ENCODE results near the gene PSME3IP1.

Gene PSME3IP1

GRCh38 chr16:57185945-57186871, at the start of gene PSME3IP1, which contains the start of gene RSPRY1:
PSME3IP1 (minus strand) TSS chr16:57186039; CDS start chr16:57173854, 12,185 bp downstream.
RSPRY1 (plus strand) TSS chr16:57186329; CDS start chr16:57204659, 18,330 bp downstream.
- peak within 1 kb of the TSS; percentile 80 for H2AFZ ChIP-seq (ENCODE audit: low read depth, low read length)
- H3K4me3 ChIP-seq (ENCODE audit: low read length), result peak within 1 kb of the TSS; percentile 99
- peaks cover 8% of the 10 kb centered on the region for H3K36me3 ChIP-seq (ENCODE audit: insufficient read depth, low read length)
- H3K4me1 ChIP-seq (ENCODE audit: insufficient read depth, low read length), result peaks cover 26% of the 10 kb centered on the region
- H3K9me3 ChIP-seq (ENCODE audit: low read length), result no peaks in the 10 kb centered on the region
- H3K27me3 ChIP-seq (ENCODE audit: insufficient read depth, low read length), result no peaks in the 10 kb centered on the region

DNA sequence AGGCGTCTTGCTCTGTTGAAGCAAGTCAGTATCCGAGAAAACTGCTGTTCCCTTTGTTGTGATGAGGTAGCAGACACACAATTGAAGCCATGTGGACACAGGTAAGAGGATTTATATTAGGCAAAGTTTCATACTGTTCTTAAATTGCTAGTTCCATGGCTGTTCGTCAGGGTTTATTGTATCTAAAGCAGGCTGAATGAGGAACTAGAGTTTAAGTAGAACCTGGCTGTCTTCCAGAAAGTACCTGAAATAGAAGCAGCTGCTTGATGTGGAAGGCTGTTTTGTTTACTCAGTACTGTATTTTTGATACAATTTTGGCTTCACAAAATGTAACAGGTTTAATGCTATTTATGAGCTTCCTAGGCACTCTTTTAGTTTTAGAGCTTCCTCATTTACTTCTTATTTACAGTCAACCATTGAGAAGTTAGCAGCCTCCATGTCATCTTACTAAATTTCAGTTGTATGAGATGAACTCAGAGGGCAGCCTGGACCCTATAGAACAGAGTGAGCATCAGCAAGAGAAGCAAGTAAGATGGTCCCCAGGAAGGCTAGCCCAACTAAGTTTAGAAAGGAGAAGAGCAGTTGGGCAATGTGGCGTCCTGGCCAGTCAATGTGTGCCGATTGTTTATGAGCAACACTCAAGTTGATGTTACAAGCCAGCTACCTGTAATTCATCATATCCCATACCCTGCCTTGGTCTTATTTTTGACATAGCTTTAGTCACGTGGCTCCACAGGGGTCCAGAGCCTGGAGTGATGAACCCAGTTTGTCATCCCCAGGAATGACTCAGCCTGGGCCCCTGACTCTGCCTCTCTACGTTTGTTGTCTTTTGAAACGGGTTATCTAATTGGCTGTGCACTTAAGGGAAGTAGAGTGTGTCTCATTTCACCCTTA, 49.5 kb upstream of the PSME3IP1 start:
- Histone ChIP-seq H3K27me3 (ENCODE audit: insufficient read depth, low read length) (no peaks in the 10 kb centered on the region), H3K4me1 (ENCODE audit: insufficient read depth, low read length) (no peaks in the 10 kb centered on the region), H3K9me3 (ENCODE audit: low read length) (peaks cover 3% of the 10 kb centered on the region), H3K4me3 (ENCODE audit: low read length) (no peak overlapping the region), H3K36me3 (ENCODE audit: insufficient read depth, low read length) (peaks cover 91% of the 10 kb centered on the region), H2AFZ (ENCODE audit: low read depth, low read length) (no peak overlapping the region)

- no peaks in the 10 kb centered on the region for H3K27me3 ChIP-seq (ENCODE audit: insufficient read depth, low read length)
- no peaks in the 10 kb centered on the region for H3K4me1 ChIP-seq (ENCODE audit: insufficient read depth, low read length)
- H2AFZ ChIP-seq (ENCODE audit: low read depth, low read length), result no peak overlapping the region
- no peak overlapping the region for H3K4me3 ChIP-seq (ENCODE audit: low read length)
- peaks cover 3% of the 10 kb centered on the region for H3K9me3 ChIP-seq (ENCODE audit: low read length)
- H3K36me3 ChIP-seq (ENCODE audit: insufficient read depth, low read length), result peaks cover 89% of the 10 kb centered on the region
Observed at GRCh38 chr16:57234707-57235092, 48.9 kb upstream of the PSME3IP1 start.

DNA sequence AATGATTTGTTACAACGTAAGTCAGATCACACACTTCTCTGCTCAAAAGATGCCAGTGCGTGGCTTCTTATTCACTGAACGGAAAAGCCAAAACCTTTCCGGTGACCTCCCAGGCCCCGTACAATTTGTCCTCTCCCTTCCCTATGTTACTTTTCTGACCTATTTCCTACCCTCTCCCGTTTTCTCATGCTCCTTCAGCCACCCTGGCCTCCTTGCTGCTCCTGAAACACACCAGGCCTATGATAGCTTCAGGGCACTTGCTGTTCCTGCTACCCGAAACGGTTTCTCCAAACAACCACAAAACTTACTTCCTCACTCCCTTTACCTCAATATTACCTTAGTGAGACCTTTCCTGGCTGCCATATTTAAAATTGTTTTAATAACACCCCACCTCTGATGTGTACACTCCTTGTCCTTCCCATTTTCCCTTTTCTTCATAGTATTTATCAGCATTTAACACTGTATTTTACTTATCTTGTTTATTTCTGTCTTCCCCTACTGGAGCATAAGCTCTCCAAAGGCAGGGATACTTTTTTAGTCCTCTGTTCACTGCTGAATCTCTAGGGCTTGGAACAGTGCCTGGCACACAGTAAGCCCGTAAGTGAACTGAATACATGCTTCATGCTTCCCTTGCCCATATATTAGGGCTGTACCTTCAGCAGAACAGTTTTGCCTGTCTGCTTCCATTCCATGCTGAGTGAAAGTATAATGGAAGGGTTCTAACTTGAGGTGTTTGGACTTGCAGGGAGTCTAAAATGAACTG, 48.3 kb upstream of the PSME3IP1 start:
- Histone ChIP-seq H3K36me3 (ENCODE audit: insufficient read depth, low read length) (peaks cover 87% of the 10 kb centered on the region), H2AFZ (ENCODE audit: low read depth, low read length) (no peak overlapping the region), H3K4me1 (ENCODE audit: insufficient read depth, low read length) (no peaks in the 10 kb centered on the region), H3K27me3 (ENCODE audit: insufficient read depth, low read length) (no peaks in the 10 kb centered on the region), H3K4me3 (ENCODE audit: low read length) (no peak overlapping the region), H3K9me3 (ENCODE audit: low read length) (peaks cover 3% of the 10 kb centered on the region)

DNA sequence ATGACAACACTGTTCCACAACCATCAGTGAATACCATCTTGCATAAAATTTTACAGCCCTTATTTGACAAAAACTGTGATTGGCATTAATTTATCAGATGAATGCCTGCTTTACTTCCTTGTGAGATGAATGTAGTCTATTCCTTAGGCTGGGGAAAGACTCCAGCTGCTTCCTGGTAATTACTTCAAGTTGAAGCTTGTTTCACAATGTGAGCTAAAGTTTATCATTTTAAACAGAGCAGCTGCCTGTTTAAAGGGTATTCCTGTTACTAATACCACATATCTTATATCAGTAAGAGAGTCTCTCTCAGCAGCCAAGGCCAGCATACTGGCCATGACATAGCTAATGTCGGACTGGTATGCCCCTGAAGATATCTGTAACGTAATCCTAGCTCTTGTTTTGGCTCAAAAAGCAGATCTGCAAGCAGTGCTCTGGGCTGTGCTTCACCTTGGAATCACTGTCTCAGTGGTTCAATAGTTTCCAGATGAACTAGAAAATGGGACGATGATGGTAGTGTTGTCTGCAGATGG, 46.0 kb upstream of the PSME3IP1 start:
- Histone ChIP-seq H3K4me1 (ENCODE audit: insufficient read depth, low read length) (no peaks in the 10 kb centered on the region), H3K9me3 (ENCODE audit: low read length) (peaks cover 3% of the 10 kb centered on the region), H3K36me3 (ENCODE audit: insufficient read depth, low read length) (peaks cover 92% of the 10 kb centered on the region)

DNA sequence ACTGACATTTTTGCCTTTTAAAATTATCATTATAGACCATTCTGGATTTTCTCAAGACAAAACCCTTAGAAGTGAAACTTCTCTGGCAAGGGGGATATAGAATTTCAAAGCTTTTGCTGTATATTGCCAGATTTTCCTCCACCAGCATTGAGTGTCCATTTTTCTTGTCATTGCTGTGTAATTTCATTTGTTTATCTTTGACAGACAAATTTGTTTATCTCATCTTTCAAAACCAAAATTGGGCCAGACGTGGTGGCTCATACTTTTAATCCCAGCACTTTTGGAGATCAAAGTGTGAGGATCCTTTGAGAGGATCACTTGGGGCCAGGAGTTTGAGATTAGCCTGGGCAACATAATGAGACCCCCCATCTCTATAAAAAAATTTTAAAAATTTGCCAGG, 43.2 kb upstream of the PSME3IP1 start:
- H2AFZ ChIP-seq (ENCODE audit: low read depth, low read length), result no peak overlapping the region
- H3K4me3 ChIP-seq (ENCODE audit: low read length), result no peak overlapping the region
- H3K9me3 ChIP-seq (ENCODE audit: low read length), result no peaks in the 10 kb centered on the region
- no peaks in the 10 kb centered on the region for H3K27me3 ChIP-seq (ENCODE audit: insufficient read depth, low read length)
- peaks cover 89% of the 10 kb centered on the region for H3K36me3 ChIP-seq (ENCODE audit: insufficient read depth, low read length)
- peaks cover 6% of the 10 kb centered on the region for H3K4me1 ChIP-seq (ENCODE audit: insufficient read depth, low read length)

More for the DNA sequence above, 46.0 kb upstream of the PSME3IP1 start:
- no peak overlapping the region for H2AFZ ChIP-seq (ENCODE audit: low read depth, low read length)
- no peaks in the 10 kb centered on the region for H3K27me3 ChIP-seq (ENCODE audit: insufficient read depth, low read length)
- H3K4me3 ChIP-seq (ENCODE audit: low read length), result no peak overlapping the region

DNA sequence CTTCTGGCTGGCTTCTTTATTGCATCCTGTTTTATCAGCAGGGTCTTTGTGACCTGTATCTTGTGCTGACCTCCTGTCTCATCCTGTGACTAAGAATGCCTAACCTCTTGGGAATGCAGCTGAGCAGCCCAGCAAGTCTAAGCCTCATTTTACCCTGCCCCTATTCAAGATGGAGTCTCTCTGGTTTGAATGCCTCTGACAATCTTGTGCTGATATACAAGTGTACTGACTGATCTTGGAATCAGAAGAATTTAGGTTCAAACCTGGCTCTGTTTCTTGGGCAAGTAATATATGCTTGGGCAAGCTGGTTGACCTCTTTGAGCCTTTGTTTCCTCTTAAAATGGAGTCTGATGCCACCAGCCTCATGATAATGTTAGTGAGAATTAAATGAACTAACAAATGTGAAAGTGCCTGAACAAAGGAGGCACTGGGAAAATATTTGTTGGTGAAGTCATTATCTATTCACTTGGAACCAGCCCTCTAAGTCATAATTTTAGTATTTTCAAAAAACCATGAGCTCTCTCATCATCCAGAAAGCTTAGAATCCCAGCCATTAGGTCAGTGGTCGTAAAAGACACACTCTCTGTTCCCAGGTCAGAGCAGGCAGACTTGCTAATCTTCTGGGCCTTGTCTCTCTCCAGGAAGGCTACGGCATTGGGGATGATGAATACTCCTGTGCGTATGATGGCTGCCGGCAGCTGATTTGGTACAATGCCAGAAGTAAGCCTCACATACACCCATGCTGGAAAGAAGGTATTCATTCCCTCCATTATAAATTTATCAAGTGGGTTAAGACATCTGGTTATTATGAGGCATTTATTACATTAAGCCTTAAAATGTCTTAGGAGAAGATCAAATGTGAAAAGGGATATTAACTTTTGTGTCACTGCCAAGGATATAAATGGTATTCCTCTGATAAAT, 41.1 kb upstream of the PSME3IP1 start:
- Histone ChIP-seq H2AFZ (ENCODE audit: low read depth, low read length) (no peak overlapping the region), H3K4me1 (ENCODE audit: insufficient read depth, low read length) (peaks cover 6% of the 10 kb centered on the region), H3K9me3 (ENCODE audit: low read length) (no peaks in the 10 kb centered on the region), H3K4me3 (ENCODE audit: low read length) (no peak overlapping the region), H3K27me3 (ENCODE audit: insufficient read depth, low read length) (no peaks in the 10 kb centered on the region), H3K36me3 (ENCODE audit: insufficient read depth, low read length) (peaks cover 87% of the 10 kb centered on the region)

GRCh38 chr16:57225978-57226377, 40.1 kb upstream of the PSME3IP1 start:
- Histone ChIP-seq H3K4me1 (ENCODE audit: insufficient read depth, low read length) (peaks cover 6% of the 10 kb centered on the region), H3K27me3 (ENCODE audit: insufficient read depth, low read length) (no peaks in the 10 kb centered on the region), H3K4me3 (ENCODE audit: low read length) (no peak overlapping the region), H2AFZ (ENCODE audit: low read depth, low read length) (no peak overlapping the region), H3K9me3 (ENCODE audit: low read length) (no peaks in the 10 kb centered on the region), H3K36me3 (ENCODE audit: insufficient read depth, low read length) (peaks cover 87% of the 10 kb centered on the region)

DNA sequence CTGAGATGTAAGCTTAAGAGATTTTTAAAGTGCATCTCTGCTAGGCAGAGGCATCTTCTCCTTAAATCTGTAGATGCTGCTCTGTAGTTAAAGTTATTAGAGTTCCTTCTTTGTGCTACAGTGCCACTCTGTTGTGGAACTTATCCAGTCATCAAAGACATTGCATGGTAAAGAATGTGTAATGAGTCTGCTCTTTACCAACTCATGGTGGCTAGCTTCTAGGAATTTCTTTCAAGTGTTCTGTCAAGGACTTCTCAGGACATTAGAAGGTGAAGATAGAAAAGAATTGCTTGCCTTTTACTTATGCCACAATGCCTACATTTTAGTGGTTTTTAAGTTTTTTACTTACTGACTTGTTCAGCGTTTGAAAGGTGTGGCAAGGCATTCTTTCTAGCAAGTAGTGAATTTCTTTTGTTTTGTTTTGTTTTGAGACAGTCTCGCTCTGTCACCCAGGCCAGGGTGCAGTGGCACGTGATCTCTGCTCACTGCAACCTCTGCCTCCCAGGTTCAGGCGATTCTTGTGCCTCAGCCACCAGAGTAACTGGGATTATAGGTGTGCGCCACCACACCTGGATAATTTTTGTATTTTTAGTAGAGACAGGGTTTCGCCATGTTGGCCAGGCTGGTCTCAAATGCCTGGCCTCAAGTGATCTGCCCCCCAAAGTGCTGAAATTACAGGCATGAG, 39.0 kb upstream of the PSME3IP1 start:
- Histone ChIP-seq H3K27me3 (ENCODE audit: insufficient read depth, low read length) (no peaks in the 10 kb centered on the region), H3K4me1 (ENCODE audit: insufficient read depth, low read length) (peaks cover 6% of the 10 kb centered on the region), H3K36me3 (ENCODE audit: insufficient read depth, low read length) (peaks cover 85% of the 10 kb centered on the region), H3K4me3 (ENCODE audit: low read length) (no peak overlapping the region), H2AFZ (ENCODE audit: low read depth, low read length) (no peak overlapping the region), H3K9me3 (ENCODE audit: low read length) (peaks cover 3% of the 10 kb centered on the region)

- Histone ChIP-seq H3K36me3 (ENCODE audit: insufficient read depth, low read length) (peaks cover 83% of the 10 kb centered on the region), H3K4me3 (ENCODE audit: low read length) (no peak overlapping the region), H3K27me3 (ENCODE audit: insufficient read depth, low read length) (no peaks in the 10 kb centered on the region), H3K4me1 (ENCODE audit: insufficient read depth, low read length) (peaks cover 6% of the 10 kb centered on the region), H2AFZ (ENCODE audit: low read depth, low read length) (no peak overlapping the region), H3K9me3 (ENCODE audit: low read length) (peaks cover 8% of the 10 kb centered on the region)
Observed at GRCh38 chr16:57223057-57223456, 37.2 kb upstream of the PSME3IP1 start.

DNA sequence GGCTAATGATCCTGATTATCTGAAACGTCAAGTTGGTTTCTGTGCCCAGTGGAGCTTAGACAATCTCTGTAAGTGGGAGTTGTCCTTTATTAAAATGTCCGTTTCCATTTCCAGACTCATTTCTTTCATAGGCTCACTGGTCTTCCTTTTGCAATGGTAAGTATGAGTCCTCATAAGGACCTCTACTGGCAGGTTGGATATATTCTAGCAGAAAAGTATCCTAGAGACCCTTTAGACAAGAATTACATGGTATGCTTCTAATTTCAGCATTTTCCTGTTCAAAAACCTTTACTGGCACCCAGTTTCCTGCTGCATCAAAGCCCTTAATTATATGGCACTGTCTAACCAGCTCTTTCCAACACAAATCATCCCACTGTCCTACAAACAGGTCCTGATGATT, 31.1 kb upstream of the PSME3IP1 start:
- Histone ChIP-seq H2AFZ (ENCODE audit: low read depth, low read length) (no peak overlapping the region), H3K4me3 (ENCODE audit: low read length) (no peak overlapping the region), H3K9me3 (ENCODE audit: low read length) (peaks cover 47% of the 10 kb centered on the region), H3K36me3 (ENCODE audit: insufficient read depth, low read length) (peaks cover 86% of the 10 kb centered on the region), H3K4me1 (ENCODE audit: insufficient read depth, low read length) (no peaks in the 10 kb centered on the region), H3K27me3 (ENCODE audit: insufficient read depth, low read length) (no peaks in the 10 kb centered on the region)

Data from neuron (in vitro differentiated cells).